Naive B cell (primary cell): Measurements from ENCODE around the gene RAB40C. TPM values are rescaled to one million over a fixed set of nuclear protein-coding genes. Genes with fewer than 3 reads are reported as not detected.

ENCODE experiments used
- ATAC-seq, 2 donors: fragments of 150-1000 bp; cut with Tn5 transposase; 2 replicates each; pipeline ENCODE4 v1.10.0; 2021; ENCODE audit warnings: low read depth in 2 of 2, mild to moderate bottlenecking in 2 of 2, moderate library complexity in 2 of 2
- DNase-seq: peaks from one replicate; pipeline ENCODE4 v3.0.0; 2022
- H3K27ac Mint-ChIP-seq, 6 donors: one replicate each; pipeline ENCODE4 v1.8.0; 2020 to 2022; ENCODE audit warnings: mild to moderate bottlenecking in 6 of 6, mixed read lengths in 6 of 6, moderate library complexity in 5 of 6, inconsistent platforms in 2 of 6
- H3K27me3 Mint-ChIP-seq, 3 donors: one replicate each; pipeline ENCODE4 v1.8.0; 2021 to 2022; ENCODE audit warnings: mixed read lengths in 3 of 3, mild to moderate bottlenecking in 1 of 3
- H3K36me3 Mint-ChIP-seq, 2 donors: one replicate each; pipeline ENCODE4 v1.8.0; 2020 to 2022; ENCODE audit warnings: mixed read lengths in 2 of 2, inconsistent platforms in 1 of 2, mild to moderate bottlenecking in 1 of 2
- H3K4me1 Mint-ChIP-seq, 3 donors: one replicate each; pipeline ENCODE4 v1.8.0; 2020 to 2022; ENCODE audit warnings: mixed read lengths in 3 of 3, inconsistent platforms in 1 of 3, mild to moderate bottlenecking in 1 of 3, moderate library complexity in 1 of 3
- H3K4me3 Mint-ChIP-seq, 8 donors: one replicate each; pipeline ENCODE4 v1.8.0; 2020 to 2022; ENCODE audit warnings: mild to moderate bottlenecking in 8 of 8, mixed read lengths in 8 of 8, moderate library complexity in 8 of 8, inconsistent platforms in 2 of 8
- H3K9me3 Mint-ChIP-seq, 7 donors: one replicate each; pipeline ENCODE4 v1.8.0; 2020 to 2022; ENCODE audit warnings: mixed read lengths in 7 of 7, mild to moderate bottlenecking in 5 of 7, inconsistent platforms in 2 of 7, moderate library complexity in 1 of 7
- polyA plus RNA-seq, 6 donors: library from polyadenylated mRNA; unstranded; fragments of 300-500 nt; fragmentation: Illumina TruSeq; gene quantifications; one replicate each; pipeline ENCODE4 v1.2.3, GENCODE V29; 2021; ENCODE audit warnings: low read depth in 6 of 6

Gene RAB40C
- polyA plus RNA-seq, 6 donors from 2014 or later, result 6.8 to 14.5 (median 9.4) TPM

DNA sequence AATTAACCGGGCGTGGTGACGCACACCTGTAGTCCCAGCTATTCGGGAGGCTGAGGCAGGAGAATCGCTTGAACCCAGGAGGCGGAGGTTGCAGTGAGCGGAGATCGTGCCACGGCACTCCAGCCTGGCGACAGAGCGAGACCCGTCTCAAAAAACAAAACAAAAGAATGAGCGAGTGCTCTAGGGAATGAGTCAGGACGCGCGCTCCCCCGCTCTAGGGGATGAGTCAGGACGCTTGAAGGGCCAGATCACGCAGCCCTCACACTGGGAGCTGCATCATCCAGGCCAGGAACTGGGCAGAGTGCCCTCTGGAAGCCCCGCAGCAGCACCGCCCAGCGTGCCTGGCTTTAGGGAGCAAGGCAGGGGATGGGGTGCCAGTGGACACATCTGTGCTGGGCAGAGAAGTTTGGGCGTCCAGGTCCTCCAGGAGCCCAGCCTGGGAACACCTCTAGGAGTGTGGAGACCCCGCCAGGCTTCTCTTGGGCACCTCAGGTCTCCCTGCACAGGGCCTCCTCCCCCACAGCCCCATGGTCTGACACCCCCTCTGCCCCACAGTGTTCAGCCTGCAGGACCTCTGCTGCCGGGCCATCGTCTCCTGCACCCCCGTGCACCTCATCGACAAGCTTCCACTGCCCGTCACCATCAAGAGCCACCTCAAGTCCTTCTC is 37.1 kb downstream of the RAB40C start:
- DNase-seq (no peak), ATAC-seq (no peak)
- Mint-ChIP-seq H3K9me3 (no peaks in the 10 kb centered on the region), H3K4me1 (no peaks in the 10 kb centered on the region), H3K27ac (peak overlapping the region in 1 of 6 donors; percentile 59), H3K36me3 (no peaks in the 10 kb centered on the region), H3K4me3 (no peak overlapping the region), H3K27me3 (no peaks in the 10 kb centered on the region)

DNA sequence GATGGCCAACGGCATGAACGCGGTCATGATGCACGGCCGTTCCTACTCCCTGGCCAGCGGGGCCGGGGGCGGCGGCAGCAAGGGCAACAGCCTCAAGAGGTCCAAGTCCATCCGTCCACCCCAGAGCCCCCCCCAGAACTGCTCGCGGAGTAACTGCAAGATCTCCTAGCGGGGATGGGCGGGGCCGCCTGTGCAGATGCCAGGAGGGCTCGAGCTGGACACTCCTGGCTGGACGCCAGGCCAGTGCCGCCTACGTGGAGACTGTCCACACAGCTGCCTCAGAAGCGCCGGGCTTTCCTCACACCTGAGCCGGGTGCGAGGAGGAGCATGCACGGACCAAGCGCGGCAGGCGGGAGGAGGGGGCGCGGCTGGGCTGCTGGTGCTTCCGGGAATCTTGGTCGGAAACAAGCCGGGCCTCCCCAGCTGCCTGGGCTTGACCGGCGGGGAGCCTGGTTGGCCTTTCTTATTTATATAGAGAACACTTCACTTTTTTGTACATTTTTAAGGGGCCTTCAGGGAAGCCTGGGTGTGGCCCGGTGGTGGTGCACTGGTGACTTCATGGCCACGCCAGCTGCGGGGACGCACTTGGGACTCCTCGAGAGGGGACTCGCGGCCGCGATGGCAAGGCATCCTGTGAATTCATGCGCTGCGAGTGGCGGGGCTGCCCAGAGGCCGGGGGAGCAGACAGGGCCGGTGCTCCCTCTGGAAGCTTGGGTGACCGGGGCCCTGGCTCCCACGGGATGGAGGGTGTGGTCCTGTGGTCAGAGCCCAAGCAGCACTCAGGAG is 37.8 kb downstream of the RAB40C start:
- no peaks in the 10 kb centered on the region for H3K27me3 Mint-ChIP-seq
- H3K9me3 Mint-ChIP-seq, result no peaks in the 10 kb centered on the region
- DNase-seq, result no peak
- H3K4me3 Mint-ChIP-seq, result no peak overlapping the region
- H3K36me3 Mint-ChIP-seq, result no peaks in the 10 kb centered on the region
- ATAC-seq, result no peak
- H3K27ac Mint-ChIP-seq, result no peak overlapping the region
- no peaks in the 10 kb centered on the region for H3K4me1 Mint-ChIP-seq

DNA sequence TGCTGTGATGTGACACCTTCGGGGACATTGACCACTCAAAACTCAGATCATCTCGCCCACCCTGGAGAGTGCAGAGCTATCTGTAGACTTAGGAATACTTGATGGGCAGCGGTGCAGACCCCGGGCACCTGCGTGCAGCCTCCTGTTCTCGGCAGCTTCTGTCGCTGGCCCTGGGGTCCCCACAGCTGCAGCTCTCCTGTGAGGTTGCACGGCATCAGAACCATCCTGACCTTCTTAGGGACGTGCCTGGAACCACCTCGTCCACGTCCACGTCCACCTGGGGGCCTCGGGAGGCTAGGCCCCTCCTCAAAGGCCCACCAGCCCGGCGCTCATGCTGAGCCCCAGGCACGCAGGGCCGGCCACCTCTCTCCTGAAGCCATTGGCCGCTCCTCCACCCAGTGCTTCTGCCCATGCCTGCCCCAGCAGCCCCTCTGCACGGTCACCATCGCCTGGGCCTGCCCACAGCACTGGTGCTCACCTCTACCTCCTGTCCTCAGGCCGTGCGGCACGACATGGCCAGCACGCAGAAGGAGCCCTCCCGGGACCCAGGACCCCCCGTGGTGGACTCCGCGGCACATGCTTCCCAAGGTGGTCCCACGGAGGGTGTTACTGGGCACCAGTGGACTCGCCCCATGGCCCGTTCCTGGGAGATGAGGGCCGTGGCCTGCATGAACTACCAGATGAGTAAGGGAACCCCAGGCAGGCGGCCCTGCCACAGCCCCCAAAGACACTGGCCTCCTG is 38.6 kb downstream of the RAB40C start:
- H3K4me3 Mint-ChIP-seq, result no peak overlapping the region
- H3K36me3 Mint-ChIP-seq, result no peaks in the 10 kb centered on the region
- H3K27me3 Mint-ChIP-seq, result no peaks in the 10 kb centered on the region
- no peak for DNase-seq
- H3K4me1 Mint-ChIP-seq, result no peaks in the 10 kb centered on the region
- peak overlapping the region in 1 of 6 donors; percentile 76 for H3K27ac Mint-ChIP-seq
- H3K9me3 Mint-ChIP-seq, result no peaks in the 10 kb centered on the region
- ATAC-seq, result no peak

DNA sequence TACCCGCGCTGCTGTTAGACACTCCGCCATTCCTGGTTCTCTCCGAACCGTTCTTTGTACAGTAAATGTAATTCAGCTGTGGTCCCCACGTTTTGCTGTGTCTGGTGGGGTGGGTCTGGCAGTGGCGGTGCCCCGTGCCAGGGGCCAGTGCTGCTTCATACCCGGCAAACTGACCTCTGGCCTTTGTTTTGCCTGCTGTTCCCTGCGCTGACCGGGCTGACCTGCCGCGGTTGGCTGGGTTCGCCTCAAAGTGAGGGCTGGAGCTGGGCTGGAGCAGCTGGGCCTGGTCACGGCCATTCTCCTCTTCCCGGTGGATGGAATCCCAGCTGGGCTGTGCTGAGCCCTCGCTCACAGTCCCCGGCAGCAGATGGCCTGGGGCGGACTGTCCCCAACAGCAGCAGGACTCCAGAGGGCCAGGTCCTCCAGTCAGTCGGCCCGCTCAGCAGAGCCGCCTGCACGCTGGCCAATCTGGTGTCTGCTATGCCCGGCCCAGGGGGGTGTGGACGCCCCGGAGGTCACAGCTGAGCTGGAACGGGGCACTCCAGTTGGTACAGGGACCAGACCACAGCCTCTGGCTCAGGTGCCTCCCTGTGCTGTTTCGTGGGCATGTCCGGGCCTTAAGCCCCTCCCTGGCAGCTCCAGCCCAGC is 39.4 kb downstream of the RAB40C start:
- H3K36me3 Mint-ChIP-seq, result no peaks in the 10 kb centered on the region
- no peaks in the 10 kb centered on the region for H3K9me3 Mint-ChIP-seq
- peak overlapping the region in 1 of 6 donors; percentile 76 for H3K27ac Mint-ChIP-seq
- no peaks in the 10 kb centered on the region for H3K4me1 Mint-ChIP-seq
- ATAC-seq, result no peak
- H3K4me3 Mint-ChIP-seq, result peak overlapping the region in 2 of 8 donors; percentile 7 to 16
- DNase-seq, result no peak
- no peaks in the 10 kb centered on the region for H3K27me3 Mint-ChIP-seq

DNA sequence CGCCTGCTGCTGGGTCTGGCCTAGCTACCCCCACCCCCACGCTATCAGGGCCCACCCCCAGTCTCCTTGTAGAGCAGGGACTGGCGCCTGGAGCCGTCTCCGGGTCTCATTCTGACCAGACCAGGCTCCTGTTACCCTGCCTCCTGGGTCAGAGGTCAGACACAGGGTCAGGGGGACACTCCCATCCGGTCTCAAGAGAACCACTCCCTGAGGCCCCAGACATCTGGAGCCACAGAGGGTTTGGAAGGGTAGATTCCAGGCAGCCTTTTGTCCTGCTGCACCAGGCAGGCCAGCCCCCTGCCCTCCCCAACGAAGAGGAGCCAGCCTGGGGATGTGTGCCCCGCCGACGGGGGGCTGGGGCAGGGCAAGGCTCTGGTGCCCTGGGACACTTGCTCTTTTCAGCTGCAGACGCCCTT is 40.0 kb downstream of the RAB40C start:
- DNase-seq (no peak), ATAC-seq (no peak)
- Mint-ChIP-seq H3K4me3 (peak overlapping the region in 1 of 8 donors; percentile 7), H3K36me3 (no peaks in the 10 kb centered on the region), H3K4me1 (peaks cover 0 to 4% (median 1%) of the 10 kb centered on the region in 3 donors), H3K27ac (no peak overlapping the region), H3K9me3 (no peaks in the 10 kb centered on the region), H3K27me3 (no peaks in the 10 kb centered on the region)

DNA sequence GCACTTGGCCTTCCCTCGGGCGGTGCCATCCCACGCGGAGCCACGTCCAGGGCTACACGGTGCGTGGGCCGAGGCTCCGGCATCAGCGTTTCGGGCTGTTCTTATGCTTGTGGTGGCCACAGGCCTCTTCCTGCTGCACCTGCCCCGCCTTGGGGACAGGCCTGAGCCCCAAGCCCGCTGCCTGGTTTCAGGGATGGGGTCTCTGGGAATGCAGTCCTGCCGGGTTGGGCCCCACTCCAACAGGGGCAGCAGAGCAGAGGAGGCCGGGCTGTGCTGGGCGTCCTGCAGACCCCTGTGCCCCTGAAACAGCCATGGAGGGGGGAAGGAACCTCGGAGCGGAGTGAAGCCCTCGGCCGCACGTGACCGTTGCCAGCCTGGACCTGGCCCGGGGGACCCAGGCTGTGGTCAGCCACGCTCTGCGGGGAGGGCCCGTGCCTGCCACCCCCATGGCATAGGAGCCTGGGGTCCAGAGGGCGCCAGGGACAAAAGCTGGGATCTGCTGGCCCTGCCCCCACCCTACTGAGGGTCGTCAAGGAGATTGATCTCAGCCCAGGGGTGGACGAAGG is 40.5 kb downstream of the RAB40C start:
- no peaks in the 10 kb centered on the region for H3K27me3 Mint-ChIP-seq
- DNase-seq (no peak), ATAC-seq (no peak)
- no peak overlapping the region for H3K27ac Mint-ChIP-seq
- no peaks in the 10 kb centered on the region for H3K9me3 Mint-ChIP-seq
- H3K4me1 Mint-ChIP-seq, result peaks cover 0 to 7% (median 3%) of the 10 kb centered on the region in 3 donors
- H3K4me3 Mint-ChIP-seq, result no peak overlapping the region
- no peaks in the 10 kb centered on the region for H3K36me3 Mint-ChIP-seq

DNA sequence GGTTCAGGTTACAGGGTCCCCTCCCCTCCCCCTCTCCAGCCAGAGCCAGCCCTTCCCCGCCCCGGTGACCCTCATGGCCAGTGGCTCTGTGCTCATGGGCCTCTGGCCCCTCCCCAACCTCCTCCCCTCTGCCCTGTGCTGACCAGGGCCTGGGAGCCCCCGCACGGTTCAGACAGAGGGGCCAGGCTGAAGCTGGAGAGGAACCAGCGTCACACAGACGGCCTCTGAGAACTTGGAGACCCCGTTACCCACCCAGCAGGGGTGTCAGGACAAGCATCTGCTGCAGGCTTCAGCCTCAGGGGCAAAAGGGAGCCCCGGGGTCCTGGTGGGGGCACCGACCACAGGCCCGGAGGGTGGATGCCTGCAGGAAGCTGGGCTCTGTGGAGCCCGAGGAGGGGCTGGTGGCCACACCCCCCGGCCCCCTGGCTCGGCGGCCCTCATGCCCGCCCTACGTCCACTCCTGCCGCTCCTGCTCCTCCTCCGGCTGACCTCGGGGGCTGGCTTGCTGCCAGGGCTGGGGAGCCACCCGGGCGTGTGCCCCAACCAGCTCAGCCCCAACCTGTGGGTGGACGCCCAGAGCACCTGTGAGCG is 41.0 kb downstream of the RAB40C start, which contains the start of gene WFIKKN1:
Gene WFIKKN1, plus strand, starts transcription at position 171 of the 591 bp plus-strand sequence. Its CDS starts 269 bp downstream, at position 440.
- Mint-ChIP-seq H3K4me1 (peaks cover 0 to 7% (median 3%) of the 10 kb centered on the region in 3 donors), H3K27ac (no peak within 1 kb of the TSS), H3K27me3 (no peaks in the 10 kb centered on the region), H3K36me3 (no peaks in the 10 kb centered on the region), H3K4me3 (peak within 1 kb of the TSS in 1 of 8 donors; percentile 7), H3K9me3 (no peaks in the 10 kb centered on the region)
- DNase-seq (no peak), ATAC-seq (no peak)

DNA sequence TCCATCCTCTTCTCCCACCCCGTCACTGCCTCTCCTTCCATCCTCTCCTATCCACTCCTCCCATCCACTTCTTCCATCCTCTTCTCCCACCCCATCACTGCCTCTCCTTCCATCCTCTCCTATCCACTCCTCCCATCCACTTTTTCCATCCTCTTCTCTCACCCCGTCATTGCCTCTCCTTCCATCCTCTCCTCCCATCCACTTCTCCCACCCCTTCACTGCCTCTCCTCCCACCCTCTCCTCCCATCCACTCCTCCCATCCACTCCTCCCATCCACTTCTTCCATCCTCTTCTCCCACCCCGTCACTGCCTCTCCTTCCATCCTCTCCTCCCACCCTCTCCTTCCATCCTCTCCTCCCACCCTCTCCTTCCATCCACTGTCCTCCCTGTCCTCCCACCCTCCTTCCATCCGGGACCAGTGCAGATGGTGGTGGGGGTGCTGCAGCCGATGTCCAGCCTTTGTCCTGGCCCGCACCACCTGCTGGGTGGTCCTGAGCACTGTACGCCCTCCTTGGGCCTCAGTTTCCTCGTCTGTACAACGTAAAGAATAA is 42.0 kb downstream of the RAB40C start:
- H3K27ac Mint-ChIP-seq, result no peak overlapping the region
- peaks cover 0 to 13% (median 7%) of the 10 kb centered on the region in 3 donors for H3K4me1 Mint-ChIP-seq
- H3K9me3 Mint-ChIP-seq, result no peaks in the 10 kb centered on the region
- no peaks in the 10 kb centered on the region for H3K36me3 Mint-ChIP-seq
- no peak for ATAC-seq
- no peak overlapping the region for H3K4me3 Mint-ChIP-seq
- no peak for DNase-seq
- no peaks in the 10 kb centered on the region for H3K27me3 Mint-ChIP-seq

DNA sequence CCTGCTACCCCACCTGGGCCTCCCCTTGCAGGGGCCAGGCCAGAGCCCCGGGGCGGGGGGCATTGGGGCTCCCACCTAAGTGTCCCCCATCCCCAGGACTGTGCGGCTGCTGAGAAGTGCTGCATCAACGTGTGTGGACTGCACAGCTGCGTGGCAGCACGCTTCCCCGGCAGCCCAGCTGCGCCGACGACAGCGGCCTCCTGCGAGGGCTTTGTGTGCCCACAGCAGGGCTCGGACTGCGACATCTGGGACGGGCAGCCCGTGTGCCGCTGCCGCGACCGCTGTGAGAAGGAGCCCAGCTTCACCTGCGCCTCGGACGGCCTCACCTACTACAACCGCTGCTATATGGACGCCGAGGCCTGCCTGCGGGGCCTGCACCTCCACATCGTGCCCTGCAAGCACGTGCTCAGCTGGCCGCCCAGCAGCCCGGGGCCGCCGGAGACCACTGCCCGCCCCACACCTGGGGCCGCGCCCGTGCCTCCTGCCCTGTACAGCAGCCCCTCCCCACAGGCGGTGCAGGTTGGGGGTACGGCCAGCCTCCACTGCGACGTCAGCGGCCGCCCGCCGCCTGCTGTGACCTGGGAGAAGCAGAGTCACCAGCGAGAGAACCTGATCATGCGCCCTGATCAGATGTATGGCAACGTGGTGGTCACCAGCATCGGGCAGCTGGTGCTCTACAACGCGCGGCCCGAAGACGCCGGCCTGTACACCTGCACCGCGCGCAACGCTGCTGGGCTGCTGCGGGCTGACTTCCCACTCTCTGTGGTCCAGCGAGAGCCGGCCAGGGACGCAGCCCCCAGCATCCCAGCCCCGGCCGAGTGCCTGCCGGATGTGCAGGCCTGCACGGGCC is 42.8 kb downstream of the RAB40C start:
- DNase-seq (no peak), ATAC-seq (no peak)
- H3K9me3 Mint-ChIP-seq, result no peaks in the 10 kb centered on the region
- no peaks in the 10 kb centered on the region for H3K27me3 Mint-ChIP-seq
- H3K36me3 Mint-ChIP-seq, result no peaks in the 10 kb centered on the region
- H3K4me1 Mint-ChIP-seq, result peaks cover 0 to 17% (median 7%) of the 10 kb centered on the region in 3 donors
- H3K4me3 Mint-ChIP-seq, result no peak overlapping the region
- no peak overlapping the region for H3K27ac Mint-ChIP-seq

DNA sequence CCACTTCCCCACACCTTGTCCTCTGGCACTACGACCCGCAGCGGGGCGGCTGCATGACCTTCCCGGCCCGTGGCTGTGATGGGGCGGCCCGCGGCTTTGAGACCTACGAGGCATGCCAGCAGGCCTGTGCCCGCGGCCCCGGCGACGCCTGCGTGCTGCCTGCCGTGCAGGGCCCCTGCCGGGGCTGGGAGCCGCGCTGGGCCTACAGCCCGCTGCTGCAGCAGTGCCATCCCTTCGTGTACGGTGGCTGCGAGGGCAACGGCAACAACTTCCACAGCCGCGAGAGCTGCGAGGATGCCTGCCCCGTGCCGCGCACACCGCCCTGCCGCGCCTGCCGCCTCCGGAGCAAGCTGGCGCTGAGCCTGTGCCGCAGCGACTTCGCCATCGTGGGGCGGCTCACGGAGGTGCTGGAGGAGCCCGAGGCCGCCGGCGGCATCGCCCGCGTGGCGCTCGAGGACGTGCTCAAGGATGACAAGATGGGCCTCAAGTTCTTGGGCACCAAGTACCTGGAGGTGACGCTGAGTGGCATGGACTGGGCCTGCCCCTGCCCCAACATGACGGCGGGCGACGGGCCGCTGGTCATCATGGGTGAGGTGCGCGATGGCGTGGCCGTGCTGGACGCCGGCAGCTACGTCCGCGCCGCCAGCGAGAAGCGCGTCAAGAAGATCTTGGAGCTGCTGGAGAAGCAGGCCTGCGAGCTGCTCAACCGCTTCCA is 43.6 kb downstream of the RAB40C start:
- Mint-ChIP-seq H3K27me3 (no peaks in the 10 kb centered on the region), H3K4me1 (peaks cover 0 to 23% (median 7%) of the 10 kb centered on the region in 3 donors), H3K4me3 (peak overlapping the region in 1 of 8 donors; percentile 70), H3K36me3 (no peaks in the 10 kb centered on the region), H3K27ac (no peak overlapping the region), H3K9me3 (no peaks in the 10 kb centered on the region)
- no peak for ATAC-seq
- DNase-seq, result no peak

DNA sequence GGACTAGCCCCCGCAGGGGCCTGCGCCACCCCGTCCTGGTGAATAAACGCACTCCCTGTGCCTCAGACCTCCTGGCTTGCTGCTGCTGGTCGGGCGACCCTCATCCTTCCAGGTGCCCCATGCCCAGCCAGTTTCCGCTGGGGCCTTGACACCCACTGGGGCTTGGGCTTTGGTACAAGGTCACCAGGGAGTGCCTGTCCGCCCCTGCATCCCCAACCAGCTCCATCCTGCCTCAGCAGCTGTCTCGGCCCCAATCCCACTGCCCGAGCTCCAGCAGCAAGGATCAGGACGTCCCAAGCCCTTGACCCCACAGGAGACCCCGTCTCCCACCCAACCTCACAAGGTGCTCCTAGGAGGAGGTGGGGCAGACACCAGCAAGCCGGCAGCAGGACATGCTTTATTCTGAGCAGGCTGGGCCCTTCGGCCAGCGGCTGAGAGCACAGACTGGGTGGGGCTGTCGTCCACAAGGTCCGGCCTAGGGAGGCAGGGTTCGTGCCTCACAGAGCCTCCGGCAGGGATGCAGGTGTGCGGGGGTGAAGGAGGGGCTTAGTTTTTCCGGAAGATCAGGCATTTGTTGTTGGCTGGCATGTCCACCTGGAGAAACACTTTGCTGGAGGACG is 44.3 kb downstream of the RAB40C start:
- Mint-ChIP-seq H3K36me3 (no peaks in the 10 kb centered on the region), H3K27me3 (no peaks in the 10 kb centered on the region), H3K27ac (peak overlapping the region in 1 of 6 donors; percentile 93), H3K9me3 (no peaks in the 10 kb centered on the region), H3K4me1 (peaks cover 0 to 28% (median 10%) of the 10 kb centered on the region in 3 donors), H3K4me3 (peak overlapping the region in 7 of 8 donors; percentile 34 to 92 (median 70))
- ATAC-seq, result no peak
- no peak for DNase-seq
